GM18858 (cell line): ENCODE data around the gene PRKAG3.

Source experiments
- ATAC-seq: cut with Tn5 transposase; IDR thresholded peaks from one replicate; pipeline ENCODE4 v1.9.1; 2021; ENCODE audit not compliant: unreplicated experiment

The PRKAG3 gene

DNA sequence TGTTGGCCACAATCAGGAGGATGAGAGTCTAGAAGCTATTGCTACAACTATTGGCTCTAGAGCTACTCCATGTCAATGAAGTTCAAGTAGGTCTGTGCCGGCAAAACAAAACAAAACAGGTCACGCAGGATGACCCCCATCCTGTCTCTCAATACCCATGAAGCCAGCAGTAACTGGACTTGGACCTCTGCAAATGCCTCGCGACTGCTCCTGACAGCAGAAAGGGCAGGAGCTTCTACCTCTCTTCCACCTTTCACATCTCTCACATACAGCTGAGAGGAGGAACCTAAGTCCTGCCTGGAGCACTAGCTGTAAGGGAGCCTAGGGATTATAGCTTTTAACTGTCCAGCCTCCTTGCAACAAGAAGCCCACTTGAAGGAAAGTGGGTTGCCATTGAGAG lies 16.0 kb downstream of the PRKAG3 start:
- ATAC-seq, result no peak

DNA sequence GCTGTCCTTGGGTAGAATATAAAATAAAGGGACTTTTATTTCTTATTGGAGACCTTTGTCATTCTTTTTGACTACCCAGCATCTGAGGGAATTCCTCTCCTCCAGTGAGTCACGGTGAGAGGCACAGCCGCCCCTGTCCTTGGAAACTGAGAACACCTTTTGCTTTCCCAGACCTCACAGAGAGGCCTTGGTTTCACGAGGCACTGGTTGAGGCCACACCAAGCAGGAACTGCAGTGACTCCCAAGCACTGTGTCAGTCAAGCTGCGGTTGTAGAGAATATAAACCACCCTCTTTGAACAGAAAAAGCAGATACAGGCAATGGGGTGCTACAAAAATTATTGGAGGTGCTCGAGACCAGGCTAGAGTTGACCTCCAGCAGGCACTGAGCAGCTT lies 16.4 kb downstream of the PRKAG3 start:
- no peak for ATAC-seq

DNA sequence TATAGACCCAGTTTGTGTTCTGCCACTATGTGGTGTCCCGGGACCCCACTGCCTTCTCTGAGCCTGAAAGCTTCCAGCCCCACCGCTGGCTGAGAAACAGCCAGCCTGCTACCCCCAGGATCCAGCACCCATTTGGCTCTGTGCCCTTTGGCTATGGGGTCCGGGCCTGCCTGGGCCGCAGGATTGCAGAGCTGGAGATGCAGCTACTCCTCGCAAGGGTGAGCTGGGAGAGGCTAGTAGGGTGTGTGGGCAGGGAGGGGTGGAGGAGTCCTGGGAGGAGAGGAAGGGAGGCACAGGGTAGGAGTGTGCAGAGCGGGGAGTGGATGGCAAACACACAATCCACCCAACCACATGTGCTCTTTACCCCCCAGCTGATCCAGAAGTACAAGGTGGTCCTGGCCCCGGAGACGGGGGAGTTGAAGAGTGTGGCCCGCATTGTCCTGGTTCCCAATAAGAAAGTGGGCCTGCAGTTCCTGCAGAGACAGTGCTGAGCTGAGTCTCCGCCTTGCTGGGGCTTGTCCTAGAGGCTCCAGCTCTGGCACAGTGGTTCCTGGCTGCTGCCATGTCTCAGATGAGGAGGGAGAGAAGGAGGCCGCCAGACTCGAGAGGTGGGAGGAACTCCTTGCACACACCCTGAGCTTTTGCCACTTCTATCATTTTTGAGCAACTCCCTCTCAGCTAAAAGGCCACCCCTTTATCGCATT lies 16.9 kb downstream of the PRKAG3 start:
- ATAC-seq, result no peak

DNA sequence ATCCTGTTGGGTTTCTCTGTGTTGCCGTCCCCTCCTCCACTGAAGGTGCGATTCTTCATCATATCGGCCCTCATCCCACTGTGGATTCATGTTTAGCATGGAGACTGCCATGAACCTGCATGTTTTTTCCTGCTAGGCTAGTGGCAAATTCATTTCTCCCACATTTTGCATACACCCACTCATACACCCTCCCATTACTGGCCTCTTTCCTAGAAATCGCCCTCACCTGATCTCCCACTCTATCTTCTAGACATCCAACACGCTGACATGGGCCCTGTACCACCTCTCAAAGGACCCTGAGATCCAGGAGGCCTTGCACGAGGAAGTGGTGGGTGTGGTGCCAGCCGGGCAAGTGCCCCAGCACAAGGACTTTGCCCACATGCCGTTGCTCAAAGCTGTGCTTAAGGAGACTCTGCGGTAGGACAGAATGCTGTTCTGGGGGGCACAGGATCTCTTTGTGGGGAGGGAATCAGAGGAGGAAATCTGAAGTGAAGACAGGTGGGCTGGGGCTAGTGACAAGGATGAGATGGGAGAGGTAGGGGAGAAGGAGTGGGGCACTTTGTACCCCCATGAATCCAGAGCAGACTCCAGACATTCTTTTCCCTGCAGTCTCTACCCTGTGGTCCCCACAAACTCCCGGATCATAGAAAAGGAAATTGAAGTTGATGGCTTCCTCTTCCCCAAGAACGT lies 17.7 kb downstream of the PRKAG3 start:
- no peak for ATAC-seq

DNA sequence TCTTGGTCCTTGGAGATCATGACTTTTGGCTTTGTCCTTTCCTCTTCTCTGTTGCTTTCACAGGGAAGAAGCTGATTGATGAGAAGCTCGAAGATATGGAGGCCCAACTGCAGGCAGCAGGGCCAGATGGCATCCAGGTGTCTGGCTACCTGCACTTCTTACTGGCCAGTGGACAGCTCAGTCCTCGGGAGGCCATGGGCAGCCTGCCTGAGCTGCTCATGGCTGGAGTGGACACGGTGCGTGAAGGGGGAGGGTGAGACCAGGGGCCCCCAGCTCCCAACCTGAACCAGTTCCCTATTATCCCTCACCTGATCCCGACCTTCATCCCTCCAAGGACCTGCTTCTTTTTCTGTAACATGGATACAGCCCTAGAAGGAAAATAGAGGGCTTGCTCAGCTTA lies 18.7 kb downstream of the PRKAG3 start:
- ATAC-seq, result no peak

DNA sequence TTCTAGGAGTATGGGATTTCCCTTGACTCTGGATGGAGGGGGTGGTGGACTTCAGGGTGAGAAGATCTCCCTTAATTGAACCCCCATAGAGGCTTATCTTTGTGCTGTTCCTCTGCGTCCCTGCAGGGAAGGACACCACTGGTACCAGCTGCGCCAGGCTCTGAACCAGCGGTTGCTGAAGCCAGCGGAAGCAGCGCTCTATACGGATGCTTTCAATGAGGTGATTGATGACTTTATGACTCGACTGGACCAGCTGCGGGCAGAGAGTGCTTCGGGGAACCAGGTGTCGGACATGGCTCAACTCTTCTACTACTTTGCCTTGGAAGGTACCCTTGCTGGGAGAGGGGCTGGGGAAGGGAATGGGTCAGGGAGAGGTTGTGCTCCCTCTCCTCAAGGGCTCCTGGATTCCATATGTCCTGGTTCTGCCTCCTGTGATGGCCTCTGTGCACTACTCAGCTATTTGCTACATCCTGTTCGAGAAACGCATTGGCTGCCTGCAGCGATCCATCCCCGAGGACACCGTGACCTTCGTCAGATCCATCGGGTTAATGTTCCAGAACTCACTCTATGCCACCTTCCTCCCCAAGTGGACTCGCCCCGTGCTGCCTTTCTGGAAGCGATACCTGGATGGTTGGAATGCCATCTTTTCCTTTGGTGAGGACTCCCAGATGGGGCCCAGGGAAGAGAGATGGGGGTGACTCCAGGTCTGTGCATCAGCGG lies 19.3 kb downstream of the PRKAG3 start:
- no peak for ATAC-seq

DNA sequence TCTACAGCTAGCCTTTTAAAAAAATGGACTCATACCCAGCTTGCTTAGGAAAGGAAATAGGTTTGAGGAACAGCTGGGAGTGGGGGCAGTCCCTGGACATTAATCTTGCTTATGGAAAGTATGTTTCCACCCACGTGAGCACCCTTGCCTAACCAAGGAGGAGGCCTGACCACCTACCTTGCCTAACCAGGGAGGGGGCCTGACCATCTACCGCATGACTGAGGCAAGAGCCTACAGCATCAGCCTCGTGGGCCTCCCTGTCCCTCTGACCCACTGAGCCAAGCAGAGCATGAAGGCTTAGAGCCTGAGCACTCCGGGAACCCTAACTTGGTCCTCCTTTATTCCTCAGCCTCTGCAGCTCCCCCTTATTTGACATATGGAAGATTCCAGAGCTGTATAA lies 20.2 kb downstream of the PRKAG3 start:
- ATAC-seq, result no peak

DNA sequence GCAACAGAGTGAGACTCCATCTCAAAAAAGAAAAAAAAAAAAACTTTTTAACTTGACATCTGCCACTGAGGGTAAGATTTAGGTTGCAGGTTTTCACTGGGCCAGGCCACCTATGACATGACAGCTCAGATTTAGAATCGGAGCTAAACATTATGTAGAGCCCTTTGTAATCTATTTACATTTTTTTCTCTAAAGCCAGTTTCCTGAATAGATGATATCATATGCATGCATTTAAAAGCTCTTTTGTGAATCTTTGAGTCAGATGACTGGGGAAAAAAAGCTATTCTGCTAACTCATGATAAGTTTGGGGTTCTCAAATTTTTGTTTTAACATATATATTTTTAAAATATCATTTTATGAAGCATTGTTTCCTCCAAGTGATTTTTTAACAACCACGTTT lies 21.3 kb downstream of the PRKAG3 start:
- no peak for ATAC-seq

DNA sequence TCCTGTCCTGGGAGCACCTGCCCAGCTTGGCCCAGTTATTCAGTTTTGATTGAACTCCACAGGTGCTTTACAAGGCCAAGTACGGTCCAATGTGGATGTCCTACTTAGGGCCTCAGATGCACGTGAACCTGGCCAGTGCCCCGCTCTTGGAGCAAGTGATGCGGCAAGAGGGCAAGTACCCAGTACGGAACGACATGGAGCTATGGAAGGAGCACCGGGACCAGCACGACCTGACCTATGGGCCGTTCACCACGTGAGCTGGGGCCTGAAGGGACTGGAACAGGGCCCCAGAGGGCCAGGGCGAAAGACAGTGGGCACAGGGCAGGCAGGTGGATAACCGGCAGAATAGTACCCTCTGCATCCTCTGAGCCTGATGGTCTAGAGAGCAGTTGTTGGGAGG lies 22.1 kb downstream of the PRKAG3 start:
- ATAC-seq, result no peak

DNA sequence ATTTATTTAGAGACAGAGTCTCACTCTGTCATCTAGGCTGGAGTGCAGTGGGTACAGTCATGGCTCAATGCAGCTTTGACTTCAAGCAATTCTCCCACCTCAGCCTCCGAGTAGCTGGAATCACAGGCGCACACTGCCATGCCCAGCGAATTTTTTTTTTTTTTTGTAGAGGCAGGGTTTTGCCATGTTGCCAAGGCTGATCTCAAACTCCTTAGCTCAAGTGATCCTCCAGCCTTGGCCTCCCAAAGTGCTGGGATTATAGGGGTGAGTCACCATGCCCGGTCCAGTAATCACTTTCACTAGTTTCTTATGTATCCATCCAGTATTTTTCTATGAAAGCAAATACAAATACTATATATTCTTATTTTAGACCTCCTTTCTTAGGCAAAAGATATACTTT lies 24.0 kb downstream of the PRKAG3 start:
- no peak for ATAC-seq

DNA sequence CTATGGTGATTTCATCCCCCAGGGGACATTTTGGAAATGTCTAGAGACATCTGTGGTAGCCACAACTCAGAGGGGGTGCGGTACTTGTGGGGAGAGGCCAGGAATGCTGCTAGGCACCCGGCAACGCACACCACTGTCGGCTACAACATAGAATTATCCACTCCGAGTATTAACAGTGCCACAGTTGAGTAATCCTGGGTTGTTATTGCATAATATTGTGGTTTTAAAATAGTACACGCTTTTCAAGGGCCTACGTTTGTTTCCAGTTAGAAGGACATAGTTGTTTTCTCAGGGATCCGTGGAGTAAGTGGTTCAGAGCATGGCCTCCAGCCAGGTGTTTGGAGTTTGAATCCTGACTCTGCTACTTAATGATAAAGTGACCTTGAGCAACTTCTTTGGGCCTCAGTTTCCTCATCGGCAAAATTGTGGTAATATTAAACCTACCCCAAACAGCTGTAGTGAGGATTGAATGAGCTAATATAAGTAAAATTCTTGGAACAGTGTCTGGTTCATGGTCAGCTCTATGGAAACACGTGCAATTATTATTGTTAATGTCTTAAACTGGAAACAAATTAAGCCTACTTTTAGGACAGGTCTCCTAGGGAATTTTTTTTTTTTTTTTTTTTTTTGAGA lies 25.1 kb downstream of the PRKAG3 start:
- ATAC-seq, result no peak

DNA sequence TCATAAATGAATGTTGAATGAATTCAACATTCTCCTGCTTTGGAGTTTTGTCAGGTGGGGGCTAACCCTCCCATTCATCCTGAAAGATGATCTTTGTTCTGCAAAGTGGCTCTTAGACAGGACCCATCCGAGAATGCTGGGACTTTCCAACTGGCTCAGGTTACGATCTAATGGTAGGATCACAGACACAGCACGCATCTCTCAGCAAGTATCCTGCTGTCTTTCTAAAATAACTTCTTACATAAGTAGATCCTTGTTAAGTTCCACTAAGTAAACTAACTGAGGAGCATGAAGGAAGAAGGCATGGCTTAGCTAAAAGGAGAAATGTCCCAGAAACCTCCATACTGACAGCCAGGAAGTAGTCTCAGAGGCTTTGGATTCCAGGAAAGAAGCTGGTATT lies 26.0 kb downstream of the PRKAG3 start:
- no peak for ATAC-seq

DNA sequence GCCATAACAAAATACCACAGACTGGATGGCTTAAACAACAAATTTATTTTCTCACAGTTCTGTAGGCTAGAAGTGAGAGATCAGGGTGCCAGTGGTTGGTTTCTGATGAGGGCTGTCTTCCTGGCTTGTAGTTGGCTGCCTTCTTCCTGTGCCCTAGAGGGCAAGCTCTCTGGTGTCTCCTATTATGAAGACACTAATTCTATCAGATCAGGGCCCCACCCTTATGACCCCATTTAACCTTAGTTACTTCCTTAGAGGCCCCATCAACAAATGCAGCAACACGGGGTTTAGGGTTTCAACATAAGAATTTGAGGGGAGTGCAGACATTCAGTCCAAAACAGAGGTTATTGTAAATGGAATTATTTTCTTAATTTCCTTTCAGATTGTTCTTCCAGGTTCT lies 26.8 kb downstream of the PRKAG3 start:
- ATAC-seq, result no peak

DNA sequence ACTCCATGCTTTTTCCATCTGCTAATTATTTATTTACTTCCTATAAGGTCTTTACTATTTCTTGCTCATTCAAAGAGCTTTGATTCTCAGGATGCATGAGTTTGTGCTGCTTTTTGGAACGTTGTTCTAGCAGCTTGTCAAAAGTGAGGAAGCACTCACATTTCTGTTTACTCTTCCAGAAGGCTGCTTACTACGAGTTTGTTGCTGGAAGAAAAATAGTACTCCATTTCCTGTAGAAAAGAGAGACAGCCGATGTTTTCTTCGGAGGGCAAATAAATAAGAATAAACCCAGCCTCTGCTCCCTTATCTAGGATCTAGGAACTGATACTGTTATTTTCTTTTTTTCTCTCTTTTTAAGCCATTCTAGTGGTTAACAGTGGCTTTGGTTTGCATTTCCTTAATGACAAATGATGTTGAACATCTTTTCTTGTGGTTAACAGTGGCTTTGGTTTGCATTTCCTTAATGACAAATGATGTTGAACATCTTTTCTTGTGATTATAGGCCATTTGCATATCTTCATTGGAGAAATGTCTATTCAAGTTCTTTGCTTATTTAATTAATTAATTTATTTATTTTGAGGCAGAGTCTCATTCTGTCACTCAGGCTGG lies 29.1 kb downstream of the PRKAG3 start:
- ATAC-seq, result no peak

DNA sequence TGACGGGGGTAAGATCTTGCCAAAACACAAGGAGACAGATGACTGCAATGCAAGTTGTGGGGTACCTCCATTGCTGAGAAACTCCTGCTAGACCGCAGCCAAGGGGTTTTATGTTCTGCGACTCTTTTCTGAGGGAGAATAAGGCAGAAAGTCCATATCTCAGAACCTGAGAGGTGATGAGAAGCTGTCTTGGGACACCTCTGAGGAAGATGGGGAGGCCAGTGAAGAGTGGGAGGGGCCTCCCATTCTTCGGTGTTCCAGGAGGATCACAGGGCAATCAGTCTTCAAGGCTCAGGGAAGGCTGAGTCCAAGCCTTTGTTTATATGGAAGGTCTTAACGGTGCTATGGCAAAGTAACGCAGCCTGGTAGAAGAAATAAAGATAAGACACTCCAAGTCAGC lies 31.6 kb downstream of the PRKAG3 start:
- ATAC-seq, result no peak

DNA sequence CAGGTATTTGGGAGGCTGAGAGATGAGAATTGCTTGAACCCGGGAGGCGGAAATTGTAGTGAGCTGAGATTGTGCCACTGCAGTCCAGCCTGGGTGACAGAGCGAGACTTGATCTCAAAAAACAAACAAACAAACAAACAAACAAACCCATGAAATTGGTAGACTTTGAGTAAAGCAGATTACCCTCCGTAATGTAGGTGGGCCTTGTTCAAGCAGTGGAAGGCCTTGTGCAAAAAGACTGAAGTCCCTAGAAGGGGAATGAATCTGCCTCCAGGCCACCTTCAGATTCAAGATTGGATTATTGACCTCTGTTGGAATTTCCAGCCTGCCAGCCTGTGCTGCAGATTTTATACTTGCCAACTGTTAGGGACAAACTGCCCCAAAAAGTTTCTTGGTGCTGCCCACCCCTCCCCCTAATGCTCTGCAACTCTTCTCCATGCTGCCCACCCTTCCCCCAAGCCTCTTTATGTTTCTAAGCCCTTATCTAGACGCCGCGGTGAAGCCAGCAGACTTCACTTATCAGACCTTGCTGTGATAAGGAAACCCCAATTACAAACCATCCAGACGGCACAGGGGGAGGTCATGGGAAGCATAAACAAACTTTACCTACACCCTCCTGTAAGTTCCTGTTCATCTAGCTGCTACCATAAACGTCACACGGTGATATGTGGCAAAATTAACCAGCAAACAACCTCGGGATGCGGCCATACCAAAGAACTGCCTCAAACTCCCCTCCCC lies 32.7 kb downstream of the PRKAG3 start:
- ATAC-seq, result no peak

DNA sequence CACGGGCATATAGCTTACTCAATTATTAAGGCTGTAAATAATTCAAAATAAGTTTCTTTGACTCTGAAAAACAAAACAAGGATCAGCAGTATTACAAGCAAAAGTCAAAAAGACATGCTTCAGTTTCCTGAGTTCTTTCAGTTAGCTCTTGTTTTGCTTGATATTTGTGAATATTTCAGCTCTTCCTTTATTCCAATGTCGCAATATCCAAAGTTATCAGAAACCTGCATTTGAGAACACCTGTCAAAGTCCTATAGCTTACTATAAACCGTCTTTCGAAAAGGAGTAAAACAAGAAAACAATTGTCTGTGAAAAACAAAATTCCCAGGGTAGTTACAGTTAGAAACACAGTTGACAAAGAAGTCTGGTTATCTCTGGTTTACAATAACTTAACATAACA lies 34.9 kb downstream of the PRKAG3 start:
- no peak for ATAC-seq

DNA sequence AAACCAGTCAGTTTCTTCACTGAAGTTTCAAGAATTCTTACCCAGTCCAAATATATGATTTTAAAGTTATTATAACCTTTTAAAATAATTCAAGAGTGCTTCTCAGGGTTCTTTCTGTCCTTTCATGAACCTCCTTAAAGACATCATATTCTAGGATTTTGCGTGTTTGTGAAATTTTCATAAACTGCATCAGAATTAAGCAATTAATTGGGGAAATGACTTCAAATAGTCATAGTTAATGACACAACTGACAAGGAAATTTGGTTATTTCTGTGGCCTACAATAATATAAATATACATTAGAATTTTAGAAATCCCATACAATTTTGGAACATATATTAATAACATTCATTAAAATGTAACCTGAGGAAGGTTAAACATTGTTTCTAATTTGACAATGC lies 39.2 kb downstream of the PRKAG3 start:
- no peak for ATAC-seq

DNA sequence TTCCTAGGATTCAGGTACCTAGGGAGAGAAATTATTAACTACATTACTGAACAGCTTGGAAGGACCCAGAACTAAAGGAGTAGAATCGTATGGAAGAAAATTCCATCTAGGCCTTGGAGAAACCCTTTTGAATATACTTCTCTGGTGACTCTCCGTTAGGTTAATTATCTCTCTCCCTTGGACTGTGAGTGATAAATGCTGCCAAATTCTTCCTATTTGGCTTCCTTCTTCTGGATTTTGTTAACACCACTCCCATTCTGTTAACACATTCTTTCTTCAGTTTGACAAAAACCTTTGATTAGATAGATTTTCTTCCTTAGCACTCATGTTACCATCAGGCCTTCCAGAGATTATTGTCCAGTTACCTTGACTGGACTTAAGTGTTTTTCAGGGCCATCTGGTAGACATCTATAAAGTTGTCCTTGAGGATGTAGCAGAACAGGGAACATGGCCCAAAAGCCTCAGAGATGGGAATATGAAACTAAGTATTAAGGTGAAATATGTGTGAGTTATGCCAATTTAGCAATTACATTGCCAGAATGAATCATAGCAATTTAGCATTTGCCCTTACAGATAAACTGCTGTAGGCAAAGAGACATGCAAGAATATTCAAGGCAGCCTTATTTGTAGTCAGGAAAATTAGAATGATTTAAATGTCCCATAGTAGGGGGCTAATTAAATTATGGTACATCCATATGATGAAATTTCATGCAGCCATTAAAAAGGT lies 42.9 kb downstream of the PRKAG3 start:
- no peak for ATAC-seq

DNA sequence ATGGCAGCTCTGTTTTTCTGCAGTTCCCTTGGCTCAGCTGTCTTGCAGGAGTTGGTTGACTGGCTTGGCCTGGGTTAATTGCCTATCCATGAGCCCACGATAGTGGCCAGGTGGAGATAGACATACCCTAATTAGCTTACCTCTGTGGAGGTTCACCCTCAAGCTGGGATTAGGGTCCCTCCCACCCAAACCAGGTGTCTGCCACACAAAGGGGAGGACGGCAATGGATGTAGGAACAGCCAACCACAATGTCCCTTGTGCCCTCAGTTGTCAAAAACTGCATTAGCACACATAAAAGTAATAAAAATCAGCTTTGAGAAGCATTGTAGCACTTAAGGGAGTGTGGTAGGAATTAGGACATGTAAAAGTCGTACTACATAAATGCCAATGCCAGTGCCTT lies 45.5 kb downstream of the PRKAG3 start:
- ATAC-seq, result no peak
